Kidney (tissue), 22 donors: ENCODE measurements around the gene ASB10. TPM values are rescaled to one million over a fixed set of nuclear protein-coding genes. Genes with fewer than 3 reads are reported as not detected.

Source experiments
- DNase-seq, 5 donors: peaks; one replicate each; pipeline ENCODE4 v3.0.0-alpha.2; 2013 to 2020
- FAIRE-seq: peaks from 2 replicates; lab custom pipeline; 2012; peaks lifted over from hg19 to GRCh38; lab: Jason Lieb, UNC
- H3K27ac ChIP-seq, 2 donors: one replicate each; pipeline ENCODE4 v1.7.0; 2013; ENCODE audit warnings: low read depth in 2 of 2, low read length in 2 of 2, inconsistent platforms in 1 of 2
- H3K27me3 ChIP-seq: one replicate; pipeline ENCODE4 v1.7.1; 2013; ENCODE audit warnings: low read length, inconsistent platforms; ENCODE audit not compliant: control insufficient read depth, insufficient read depth
- H3K36me3 ChIP-seq, 3 donors: one replicate each; pipeline versions ENCODE4 v1.7.0 to v1.7.1; 2013; ENCODE audit warnings: low read length in 3 of 3, control low read depth in 1 of 3, inconsistent platforms in 1 of 3; ENCODE audit not compliant: insufficient read depth in 3 of 3, control insufficient read depth in 2 of 3
- H3K4me1 ChIP-seq, 3 donors: one replicate each; pipeline versions ENCODE4 v1.7.0 to v1.7.1; 2013; ENCODE audit warnings: low read length in 3 of 3, inconsistent platforms in 1 of 3, low read depth in 1 of 3; ENCODE audit not compliant: control insufficient read depth in 2 of 3, insufficient read depth in 2 of 3
- H3K4me3 ChIP-seq, 3 donors: one replicate each; pipeline versions ENCODE4 v1.7.0 to v1.8.1; 2013; ENCODE audit warnings: low read length in 3 of 3, control low read depth in 1 of 3, inconsistent platforms in 1 of 3
- H3K9ac ChIP-seq, 3 donors: one replicate each; pipeline versions ENCODE4 v1.7.0 to v1.7.1; 2013; ENCODE audit warnings: low read length in 3 of 3, control low read depth in 1 of 3, inconsistent platforms in 1 of 3
- H3K9me3 ChIP-seq, 3 donors: one replicate each; pipeline versions ENCODE4 v1.7.0 to v1.7.1; 2013; ENCODE audit warnings: low read length in 3 of 3, control low read depth in 1 of 3, inconsistent platforms in 1 of 3; ENCODE audit not compliant: control insufficient read depth in 2 of 3, insufficient read depth in 1 of 3
- CTCF ChIP-seq: IDR thresholded peaks from 3 replicates; pipeline ENCODE4 v1.5.1; 2012; ENCODE audit warnings: mild to moderate bottlenecking, moderate library complexity, borderline replicate concordance; ENCODE audit not compliant: insufficient read depth; ENCODE audit errors: extremely low read depth
- intact Hi-C: fragments of 100-400 bp; cut with DNase I; formaldehyde crosslinking; loops from one replicate; pipeline ENCODE4 v1.11.1; 2022
- long read RNA-seq, 10 donors: library from polyadenylated mRNA in 1 of 10; unstranded in 1 of 10; transcript quantifications; one replicate each; pipeline ENCODE4 v2.0.0 and lab custom pipeline, GENCODE V29; 2021 to 2026
- polyA plus RNA-seq: library from polyadenylated mRNA; stranded (reverse); fragments of 350-450 nt; fragmentation: Illumina TruSeq; extraction: RNeasy Lipid Tissue Mini Kit (QIAGEN cat#74804); gene quantifications from one replicate; pipeline ENCODE4 v1.2.3, GENCODE V29; 2014; ENCODE audit warnings: low read depth, low replicate concordance; ENCODE audit not compliant: insufficient read depth
- total RNA-seq: library from RNA; stranded (reverse); fragmentation: NEBNext Ultra II Directional; extraction: Animal tissue kit (Norgen Biotek cat#: 25700); gene quantifications from one replicate; pipeline ENCODE4 v1.2.1, GENCODE V29; 2021
- donor health status: control.
- donor health status: control.
- donor health status: control.
- donor health status: control.
- donor health status: control.
- donor health status: DM: yes; HTN: yes; CAD: no.
- donor health status: Normal renal cell carcinoma (clear cell type).

ASB10 gene
- total RNA-seq (not detected), polyA plus RNA-seq (0.22 TPM)
- long read RNA-seq, donor 1, result 0 reads
- long read RNA-seq, donor 2, result 0 reads
- long read RNA-seq, donor 3, result 0 reads
- long read RNA-seq, donor 4, result 0 reads
- long read RNA-seq, donor 5, result 0 reads
- long read RNA-seq, donor 6, result 0 reads
- long read RNA-seq, donor 7, result 0 reads
- long read RNA-seq, donor 8, result 0 reads
- long read RNA-seq, donor 9, result 0 reads
- long read RNA-seq, donor 10, result 0 reads

GRCh38 chr7:151186640-151187408, at the start of gene ASB10:
Gene ASB10 (minus strand): TSS chr7:151187250. CDS start chr7:151187130, 120 bp downstream.
- H3K4me1 ChIP-seq, result no peaks in the 10 kb centered on the region
- no peak for FAIRE-seq
- no peak for TF ChIP-seq CTCF
- no peaks in the 10 kb centered on the region for H3K36me3 ChIP-seq
- intact Hi-C loops, result no loop called here
- no peak for DNase-seq
- H3K4me3 ChIP-seq, result no peak within 1 kb of the TSS
- no peaks in the 10 kb centered on the region for H3K9me3 ChIP-seq
- H3K27ac ChIP-seq, result no peak within 1 kb of the TSS
- H3K27me3 ChIP-seq, result no peaks in the 10 kb centered on the region
- H3K9ac ChIP-seq, result no peak within 1 kb of the TSS

- DNase-seq (no peak), FAIRE-seq (no peak)
- Histone ChIP-seq H3K27me3 (no peaks in the 10 kb centered on the region), H3K4me3 (no peak overlapping the region), H3K9ac (no peak overlapping the region), H3K9me3 (no peaks in the 10 kb centered on the region), H3K4me1 (peaks cover 0 to 15% (median 10%) of the 10 kb centered on the region in 3 donors), H3K36me3 (peaks cover 2 to 14% (median 7%) of the 10 kb centered on the region in 3 donors), H3K27ac (no peak overlapping the region)
- no peak for TF ChIP-seq CTCF
- intact Hi-C loops, result no loop called here
These were observed 49.4 kb upstream of the ASB10 start for GRCh38 chr7:151236406-151236805.

- H3K4me1 ChIP-seq, result peaks cover 0 to 15% (median 12%) of the 10 kb centered on the region in 3 donors
- FAIRE-seq (no peak), DNase-seq (peak in 1 of 5 donors; percentile 70)
- H3K9ac ChIP-seq, result no peak overlapping the region
- no peak overlapping the region for H3K27ac ChIP-seq
- no peak for TF ChIP-seq CTCF
- H3K9me3 ChIP-seq, result no peaks in the 10 kb centered on the region
- H3K4me3 ChIP-seq, result no peak overlapping the region
- intact Hi-C loops, result no loop called here
- no peaks in the 10 kb centered on the region for H3K27me3 ChIP-seq
- H3K36me3 ChIP-seq, result peaks cover 0 to 10% (median 7%) of the 10 kb centered on the region in 3 donors
These were observed 48.2 kb upstream of the ASB10 start for GRCh38 chr7:151235091-151235787.
